HEK293 (cell line): Measurements from ENCODE around the gene COL13A1.

ENCODE experiments used
- CTCF ChIP-seq: fragments of 450-650 bp; formaldehyde crosslinking; IDR thresholded peaks from 2 replicates; pipeline ENCODE4 v1.5.1; 2016; ENCODE audit warnings: missing biosample characterization, missing genetic modification characterization
- GFI1B ChIP-seq: fragments of 450-650 bp; formaldehyde crosslinking; IDR thresholded peaks from 2 replicates; pipeline ENCODE4 v1.5.1; 2016; ENCODE audit warnings: missing biosample characterization, missing genetic modification characterization
- KLF7 ChIP-seq: fragments of 450-650 bp; formaldehyde crosslinking; IDR thresholded peaks from 2 replicates; pipeline ENCODE4 v1.5.1; 2016; ENCODE audit warnings: missing biosample characterization, missing genetic modification characterization, borderline replicate concordance
- PATZ1 ChIP-seq: fragments of 450-650 bp; formaldehyde crosslinking; IDR thresholded peaks from 2 replicates; pipeline ENCODE4 v1.5.1; 2016; ENCODE audit warnings: missing biosample characterization, missing genetic modification characterization
- SP2 ChIP-seq: fragments of 450-650 bp; formaldehyde crosslinking; IDR thresholded peaks from 2 replicates; pipeline ENCODE4 v1.5.1; 2016; ENCODE audit warnings: missing biosample characterization, missing genetic modification characterization
- ZBTB7A ChIP-seq: fragments of 450-650 bp; formaldehyde crosslinking; IDR thresholded peaks from 2 replicates; pipeline ENCODE4 v1.5.1; 2016; ENCODE audit warnings: low read depth, missing biosample characterization, missing genetic modification characterization
- ZNF16 ChIP-seq: fragments of 450-650 bp; formaldehyde crosslinking; IDR thresholded peaks from 2 replicates; pipeline ENCODE4 v1.5.1; 2016; ENCODE audit warnings: low read depth, missing biosample characterization, missing genetic modification characterization
- ZNF24 ChIP-seq: fragments of 450-650 bp; formaldehyde crosslinking; IDR thresholded peaks from 2 replicates; pipeline ENCODE4 v1.5.1; 2016; ENCODE audit warnings: missing biosample characterization, missing genetic modification characterization
- ZNF513 ChIP-seq: fragments of 450-650 bp; IDR thresholded peaks from 2 replicates; pipeline ENCODE4 v1.5.1; 2018; ENCODE audit warnings: missing biosample characterization, missing genetic modification characterization

- TF ChIP-seq CTCF (no peak), SP2 (no peak), GFI1B (tag by site-specific recombination) (no peak), ZNF24 (tag by site-specific recombination) (no peak), ZNF16 (tag by site-specific recombination) (no peak), KLF7 (tag by site-specific recombination) (no peak), ZNF513 (tag by site-specific recombination) (no peak), PATZ1 (tag by site-specific recombination) (no peak), ZBTB7A (no peak)
Measured at GRCh38 chr10:69856601-69857166, 55.0 kb downstream of the COL13A1 start.
